ENCODE measurements around the gene IER5. TPM values are rescaled to one million over a fixed set of nuclear protein-coding genes. Genes with fewer than 3 reads are reported as not detected.

IER5 gene
- total RNA-seq, 1 experiment from 2014 or later, result 9.4 TPM

DNA sequence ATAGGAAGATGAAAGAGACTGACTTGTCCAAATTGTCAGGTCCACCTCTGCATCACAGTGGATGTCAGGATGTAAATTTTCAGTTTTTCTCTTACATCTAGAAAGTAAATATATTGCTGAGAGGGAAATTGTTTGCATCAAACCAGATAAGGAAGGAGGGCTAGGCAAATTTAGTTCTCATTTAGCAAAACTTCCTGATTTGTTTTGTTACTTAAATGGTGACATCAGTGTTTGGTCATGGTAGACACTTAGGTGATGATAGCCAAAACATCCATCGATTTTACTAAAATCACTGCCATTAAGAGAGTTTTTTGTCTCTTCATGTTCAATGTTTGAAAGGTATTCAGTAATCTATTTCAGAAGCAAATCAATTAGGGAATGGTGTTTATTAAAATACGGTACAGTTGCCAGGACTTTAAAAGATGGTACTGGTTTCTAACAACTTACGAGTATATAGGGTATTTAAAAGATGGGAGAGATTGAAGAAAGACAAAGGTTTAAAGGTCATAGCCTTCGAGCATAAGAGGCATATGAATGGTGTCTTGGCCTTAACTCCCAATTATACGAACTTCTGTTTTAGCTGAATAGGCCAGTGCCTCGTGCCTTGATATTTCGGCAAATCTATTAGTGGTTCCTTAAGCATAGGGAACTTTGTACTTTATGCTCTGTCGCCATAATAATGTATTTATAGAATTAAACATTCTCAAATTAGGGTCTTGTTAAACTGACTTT is 3.0 kb downstream of the IER5 start:
- ChIA-PET CTCF (interaction anchor here (0.7 to 1.6 kb wide), 3 partner anchors 13 to 51 kb away, joined by 3 to 5 read pairs (median 4); no protein-coding TSS in a partner anchor), POLR2A (interaction anchor here (0.5 to 1.4 kb wide), 4 partner anchors 8 to 210 kb away, joined by 3 to 8 read pairs (median 6); no protein-coding TSS in a partner anchor)
- DNase-seq, result no peak
- intact Hi-C loops (cut with micrococcal nuclease; ENCODE audit: unreplicated experiment), result no loop called here
- H3K4me3 Mint-ChIP-seq (ENCODE audit: unreplicated experiment), result peak overlapping the region; percentile 97
- Histone ChIP-seq H3K4me1 (peaks cover 48% of the 10 kb centered on the region), H3K36me3 (ENCODE audit: control insufficient read depth, insufficient read depth, low read length) (no peaks in the 10 kb centered on the region), H3K4me3 (ENCODE audit: low read depth, low read length) (no peak overlapping the region), H3K9me3 (no peaks in the 10 kb centered on the region), H3K27me3 (replicated peaks; ENCODE audit: control insufficient read depth, insufficient read depth, low read length) (no peaks in the 10 kb centered on the region)
- BruUV-seq (replicated peaks), result no TSS peak
- H3K36me3 Mint-ChIP-seq (ENCODE audit: insufficient read depth, unreplicated experiment), result peaks cover 39% of the 10 kb centered on the region
- peaks cover 39% of the 10 kb centered on the region for H3K4me1 Mint-ChIP-seq (ENCODE audit: low read depth, unreplicated experiment)
- no peak for TF ChIP-seq CTCF (IDR thresholded peaks at IDR 0.05; ENCODE audit: insufficient read depth in 1 of 2, low read depth in 1 of 2, low read length in 1 of 2, severe bottlenecking in 1 of 2, unreplicated experiment in 1 of 2)
- no peaks in the 10 kb centered on the region for H3K9me3 Mint-ChIP-seq (ENCODE audit: unreplicated experiment)
- no peaks in the 10 kb centered on the region for H3K27me3 Mint-ChIP-seq (ENCODE audit: insufficient read depth, unreplicated experiment)
- no peak overlapping the region for H3K27ac Mint-ChIP-seq (ENCODE audit: unreplicated experiment)

DNA sequence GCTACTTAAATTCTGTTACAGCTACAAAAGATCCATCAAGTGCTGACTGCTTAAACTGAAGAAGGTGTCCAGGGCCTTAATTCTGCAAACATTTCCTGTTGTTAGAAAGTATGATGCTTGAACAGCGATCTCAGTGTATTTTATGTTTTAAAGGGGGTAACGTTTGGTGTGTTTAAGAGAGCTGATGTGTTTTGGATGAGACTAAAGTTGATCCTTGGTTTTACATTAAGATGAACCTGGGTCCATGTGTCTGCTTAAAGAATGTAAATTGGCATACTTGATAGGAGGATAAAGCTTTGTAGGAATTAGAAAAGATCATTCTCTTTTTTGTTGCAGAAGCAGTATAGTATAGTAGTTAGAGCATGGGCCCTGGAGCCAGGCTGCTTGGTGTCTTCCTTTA is 3.6 kb downstream of the IER5 start:
- intact Hi-C loops (cut with micrococcal nuclease; ENCODE audit: unreplicated experiment), result no loop called here
- Mint-ChIP-seq H3K4me3 (ENCODE audit: unreplicated experiment) (peak overlapping the region; percentile 11), H3K36me3 (ENCODE audit: insufficient read depth, unreplicated experiment) (peaks cover 39% of the 10 kb centered on the region), H3K4me1 (ENCODE audit: low read depth, unreplicated experiment) (peaks cover 39% of the 10 kb centered on the region), H3K27ac (ENCODE audit: unreplicated experiment) (no peak overlapping the region), H3K27me3 (ENCODE audit: insufficient read depth, unreplicated experiment) (no peaks in the 10 kb centered on the region), H3K9me3 (ENCODE audit: unreplicated experiment) (no peaks in the 10 kb centered on the region)
- H3K4me3 ChIP-seq (ENCODE audit: low read depth, low read length), result no peak overlapping the region
- CTCF ChIA-PET, result interaction anchor here (1.6 kb wide), 1 partner anchor 50 kb away, joined by 4 read pairs; no protein-coding TSS in a partner anchor
- POLR2A ChIA-PET, result interaction anchor here (0.5 kb wide), 1 partner anchor 74 kb away, joined by 3 read pairs; no protein-coding TSS in a partner anchor
- no peaks in the 10 kb centered on the region for H3K27me3 ChIP-seq (replicated peaks; ENCODE audit: control insufficient read depth, insufficient read depth, low read length)
- DNase-seq, result no peak
- no peaks in the 10 kb centered on the region for H3K36me3 ChIP-seq (ENCODE audit: control insufficient read depth, insufficient read depth, low read length)
- H3K9me3 ChIP-seq, result no peaks in the 10 kb centered on the region
- peaks cover 48% of the 10 kb centered on the region for H3K4me1 ChIP-seq
- TF ChIP-seq CTCF (IDR thresholded peaks at IDR 0.05; ENCODE audit: insufficient read depth in 1 of 2, low read depth in 1 of 2, low read length in 1 of 2, severe bottlenecking in 1 of 2, unreplicated experiment in 1 of 2), result no peak
- BruUV-seq (replicated peaks), result no TSS peak

DNA sequence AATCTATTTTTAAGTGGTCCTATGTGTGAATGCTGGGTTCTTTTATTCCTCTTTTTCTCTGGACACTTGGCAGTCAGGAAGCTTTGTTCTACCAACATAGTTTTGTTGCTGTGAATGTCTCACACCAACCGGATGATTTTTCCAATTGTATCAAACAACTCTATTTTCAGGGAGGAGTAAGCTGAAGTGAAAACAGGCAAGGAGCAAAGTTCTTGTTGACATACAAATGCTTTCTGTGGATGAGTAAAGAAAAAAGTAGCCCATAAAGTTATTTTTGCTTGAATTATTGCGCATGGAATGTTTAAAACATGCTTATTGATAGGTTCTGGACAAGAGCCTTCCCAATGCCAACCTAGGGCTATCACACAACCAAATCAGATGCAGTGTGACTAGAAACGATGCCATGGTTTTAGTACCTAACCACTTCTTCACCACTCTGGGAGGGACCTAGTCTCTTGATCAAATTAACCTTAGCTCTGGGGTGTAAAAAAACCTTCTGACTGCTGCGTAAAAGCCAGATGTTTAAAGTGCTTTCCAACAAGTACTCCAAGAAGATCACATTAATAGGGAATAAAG is 4.5 kb downstream of the IER5 start:
- peaks cover 41% of the 10 kb centered on the region for H3K4me1 ChIP-seq
- no peaks in the 10 kb centered on the region for H3K27me3 Mint-ChIP-seq (ENCODE audit: insufficient read depth, unreplicated experiment)
- peak overlapping the region; percentile 57 for H3K4me3 Mint-ChIP-seq (ENCODE audit: unreplicated experiment)
- CTCF ChIA-PET, result interaction anchor here (1.1 to 1.6 kb wide), 2 partner anchors 13 to 49 kb away, joined by 3 to 4 read pairs; no protein-coding TSS in a partner anchor
- no peaks in the 10 kb centered on the region for H3K27me3 ChIP-seq (replicated peaks; ENCODE audit: control insufficient read depth, insufficient read depth, low read length)
- peaks cover 41% of the 10 kb centered on the region for H3K4me1 Mint-ChIP-seq (ENCODE audit: low read depth, unreplicated experiment)
- DNase-seq, result no peak
- no peaks in the 10 kb centered on the region for H3K36me3 ChIP-seq (ENCODE audit: control insufficient read depth, insufficient read depth, low read length)
- no peak overlapping the region for H3K4me3 ChIP-seq (ENCODE audit: low read depth, low read length)
- H3K9me3 Mint-ChIP-seq (ENCODE audit: unreplicated experiment), result no peaks in the 10 kb centered on the region
- intact Hi-C loops (cut with micrococcal nuclease; ENCODE audit: unreplicated experiment), result no loop called here
- POLR2A ChIA-PET, result interaction anchor here (0.7 kb wide), 1 partner anchor 11 kb away, joined by 3 read pairs; no protein-coding TSS in a partner anchor
- peak overlapping the region; percentile 45 for H3K27ac Mint-ChIP-seq (ENCODE audit: unreplicated experiment)
- BruUV-seq (replicated peaks), result no TSS peak
- no peak for TF ChIP-seq CTCF (IDR thresholded peaks at IDR 0.05; ENCODE audit: insufficient read depth in 1 of 2, low read depth in 1 of 2, low read length in 1 of 2, severe bottlenecking in 1 of 2, unreplicated experiment in 1 of 2)
- H3K9me3 ChIP-seq, result no peaks in the 10 kb centered on the region
- peaks cover 38% of the 10 kb centered on the region for H3K36me3 Mint-ChIP-seq (ENCODE audit: insufficient read depth, unreplicated experiment)

All from Caco-2 (cell line).